HepG2 (cell line): Measurements from ENCODE around the gene C22orf31. TPM values are rescaled to one million over a fixed set of nuclear protein-coding genes. Genes with fewer than 3 reads are reported as not detected.

ENCODE experiments used
- AHR ChIP-seq: IDR thresholded peaks from 2 replicates; pipeline ENCODE4 v1.6.1; 2018; ENCODE audit warnings: missing genetic modification reagents, missing compliant biosample characterization
- ARNT2 ChIP-seq: sonication (generic); formaldehyde crosslinking; IDR thresholded peaks from 2 replicates; pipeline ENCODE4 v1.8.0; 2022; ENCODE audit warnings: mild to moderate bottlenecking, low read depth, missing genetic modification reagents, moderate library complexity
- ATF7-NPFF ChIP-seq: sonication (generic); formaldehyde crosslinking; IDR thresholded peaks from 2 replicates; pipeline ENCODE4 v1.8.1; 2023; ENCODE audit warnings: mild to moderate bottlenecking, low read depth, missing genetic modification reagents, moderate library complexity
- FOXM1 ChIP-seq: sonication (generic); formaldehyde crosslinking; IDR thresholded peaks from 2 replicates; pipeline ENCODE4 v1.5.0; 2020; ENCODE audit warnings: missing genetic modification reagents
- GABPB1 ChIP-seq: IDR thresholded peaks from 2 replicates; pipeline ENCODE4 v1.6.1; 2016; ENCODE audit warnings: mild to moderate bottlenecking, missing genetic modification reagents, moderate library complexity, missing compliant biosample characterization
- KLF15 ChIP-seq: sonication (generic); formaldehyde crosslinking; IDR thresholded peaks from 2 replicates; pipeline ENCODE4 v1.8.1; 2023; ENCODE audit warnings: borderline replicate concordance, mild to moderate bottlenecking, inconsistent platforms, missing genetic modification reagents, mixed read lengths
- PRMT3 ChIP-seq: sonication (generic); formaldehyde crosslinking; IDR thresholded peaks from 2 replicates; pipeline ENCODE4 v1.8.1; 2022; ENCODE audit warnings: low read depth, mild to moderate bottlenecking, moderate library complexity, missing genetic modification reagents, borderline replicate concordance
- REL ChIP-seq: sonication (generic); formaldehyde crosslinking; conservative IDR thresholded peaks from 2 replicates; pipeline ENCODE4 v1.8.0; 2022; ENCODE audit warnings: mild to moderate bottlenecking, missing genetic modification reagents, moderate library complexity
- SMARCC2 ChIP-seq: fragments of 450-650 bp; IDR thresholded peaks from 2 replicates; pipeline ENCODE4 v1.6.1; 2017; ENCODE audit warnings: antibody characterized with exemption, mild to moderate bottlenecking
- SOX13 ChIP-seq, 3 experiments: fragments of 450-650 bp in 1 of 3; sonication (generic) in 1 of 3; formaldehyde crosslinking in 1 of 3; IDR thresholded peaks in 2 of 3; conservative IDR thresholded peaks in 1 of 3; 2 replicates each; pipeline versions ENCODE4 v1.5.0 to v1.6.1; 2016 to 2020; ENCODE audit warnings: antibody characterized with exemption in 1 of 3, mild to moderate bottlenecking in 1 of 3, missing compliant biosample characterization in 1 of 3, missing genetic modification reagents in 1 of 3, moderate library complexity in 1 of 3
- SP140L ChIP-seq: sonication (generic); formaldehyde crosslinking; IDR thresholded peaks from 2 replicates; pipeline ENCODE4 v1.4.0; 2020; ENCODE audit warnings: missing genetic modification reagents, borderline replicate concordance
- YY1 ChIP-seq: IDR thresholded peaks from 2 replicates; pipeline ENCODE4 v1.6.1; 2011; ENCODE audit warnings: low read length, low read depth, moderate library complexity, mild to moderate bottlenecking; ENCODE audit not compliant: insufficient read depth, insufficient replicate concordance
- ZC3H13 ChIP-seq: sonication (generic); formaldehyde crosslinking; IDR thresholded peaks from 2 replicates; pipeline ENCODE4 v1.8.1; 2023; ENCODE audit warnings: mild to moderate bottlenecking, missing genetic modification reagents, moderate library complexity
- ZFY ChIP-seq: sonication (generic); formaldehyde crosslinking; IDR thresholded peaks from 2 replicates; pipeline ENCODE4 v1.4.0; 2020; ENCODE audit warnings: missing genetic modification reagents
- ZNF251 ChIP-seq: sonication (generic); formaldehyde crosslinking; IDR thresholded peaks from 2 replicates; pipeline ENCODE4 v1.9.0; 2021; ENCODE audit warnings: mild to moderate bottlenecking, missing genetic modification reagents
- ZNF34 ChIP-seq: sonication (generic); formaldehyde crosslinking; IDR thresholded peaks from 2 replicates; pipeline ENCODE4 v1.4.0; 2020; ENCODE audit warnings: mild to moderate bottlenecking, missing genetic modification reagents, borderline replicate concordance
- ZNF570 ChIP-seq: sonication (generic); formaldehyde crosslinking; IDR thresholded peaks from 2 replicates; pipeline ENCODE4 v1.4.0; 2020; ENCODE audit warnings: mild to moderate bottlenecking, missing genetic modification reagents, borderline replicate concordance
- polyA plus RNA-seq, 8 experiments: library from polyadenylated mRNA; depleted of rRNA in 3 of 8; stranded (reverse) in 7 of 8; unstranded in 1 of 8; fragments of >200 nt; fragmentation: Illumina TruSeq in 4 of 8; extraction: Trizol in 4 of 8; gene quantifications; 2 replicates each; pipeline versions ENCODE4 v1.2.1 to v1.2.3, GENCODE V29; 2011 to 2016; ENCODE audit warnings: low read depth in 4 of 8, missing spikeins in 1 of 8, mixed read lengths in 1 of 8; ENCODE audit not compliant: insufficient read depth in 1 of 8
- total RNA-seq, 5 experiments: library from RNA; depleted of rRNA; stranded (reverse); fragments of >200 nt; fragmentation: Illumina TruSeq; extraction: Trizol; gene quantifications; 2 replicates each; pipeline ENCODE4 v1.2.3, GENCODE V29; 2016; ENCODE audit warnings: low read depth in 1 of 5
- TF ChIP-seq, protein P1 (sequence below): sonication (generic); formaldehyde crosslinking; IDR thresholded peaks from 2 replicates; pipeline ENCODE4 v1.9.0; 2022; ENCODE audit warnings: missing genetic modification reagents, mild to moderate bottlenecking, borderline replicate concordance
- TF ChIP-seq, protein P2 (sequence below): sonication (generic); formaldehyde crosslinking; IDR thresholded peaks from 2 replicates; pipeline ENCODE4 v1.8.1; 2023; ENCODE audit warnings: mild to moderate bottlenecking, moderate library complexity, missing genetic modification reagents
- TF ChIP-seq, protein P3 (sequence below): IDR thresholded peaks from 2 replicates; pipeline ENCODE4 v1.6.1; 2018; ENCODE audit warnings: missing genetic modification reagents, mild to moderate bottlenecking, missing compliant biosample characterization
- TF ChIP-seq, protein P4 (sequence below), 2 experiments: IDR thresholded peaks; 2 replicates each; pipeline ENCODE4 v1.6.1; 2011 to 2012; ENCODE audit warnings: low read length in 2 of 2, borderline replicate concordance in 1 of 2, low read depth in 1 of 2, mild to moderate bottlenecking in 1 of 2, moderate library complexity in 1 of 2

C22orf31 gene
- total and polyA plus RNA-seq, 2 of the 13 experiments (the other 11 are each of a cell fraction or from before 2014, with no cell fraction given), result not detected

DNA sequence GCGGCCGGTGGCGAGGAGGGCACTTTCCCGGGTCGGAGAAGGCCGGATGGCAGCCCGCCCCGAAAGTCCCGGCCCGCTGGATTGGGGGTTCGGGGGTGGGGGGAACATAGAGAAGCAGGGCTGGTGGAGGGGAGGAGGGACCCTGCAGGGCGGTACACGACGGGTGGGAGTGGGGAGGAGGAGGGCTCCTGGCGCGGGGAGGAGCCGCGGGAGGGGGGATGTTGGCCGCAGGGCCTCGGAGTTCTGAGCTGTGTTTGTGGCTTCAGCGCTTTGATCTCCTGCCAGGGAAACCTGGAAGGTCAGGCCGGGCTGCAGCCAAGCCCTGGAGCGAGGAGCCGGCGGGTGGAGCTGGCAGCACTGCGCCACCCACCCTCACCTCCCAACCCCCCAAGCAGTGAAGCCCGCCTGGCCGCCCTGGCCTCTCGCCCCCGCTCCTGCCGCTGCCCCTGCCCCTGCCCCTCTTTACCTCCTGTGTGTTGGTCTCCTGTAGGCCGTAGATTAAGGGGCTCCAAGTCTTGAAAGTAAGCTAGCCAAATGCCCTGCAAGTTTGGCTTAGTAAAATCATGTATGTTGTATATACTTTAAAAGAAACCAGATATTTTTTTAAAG is 30.9 kb downstream of the C22orf31 start (continued):
- TF ChIP-seq, protein P1, sequence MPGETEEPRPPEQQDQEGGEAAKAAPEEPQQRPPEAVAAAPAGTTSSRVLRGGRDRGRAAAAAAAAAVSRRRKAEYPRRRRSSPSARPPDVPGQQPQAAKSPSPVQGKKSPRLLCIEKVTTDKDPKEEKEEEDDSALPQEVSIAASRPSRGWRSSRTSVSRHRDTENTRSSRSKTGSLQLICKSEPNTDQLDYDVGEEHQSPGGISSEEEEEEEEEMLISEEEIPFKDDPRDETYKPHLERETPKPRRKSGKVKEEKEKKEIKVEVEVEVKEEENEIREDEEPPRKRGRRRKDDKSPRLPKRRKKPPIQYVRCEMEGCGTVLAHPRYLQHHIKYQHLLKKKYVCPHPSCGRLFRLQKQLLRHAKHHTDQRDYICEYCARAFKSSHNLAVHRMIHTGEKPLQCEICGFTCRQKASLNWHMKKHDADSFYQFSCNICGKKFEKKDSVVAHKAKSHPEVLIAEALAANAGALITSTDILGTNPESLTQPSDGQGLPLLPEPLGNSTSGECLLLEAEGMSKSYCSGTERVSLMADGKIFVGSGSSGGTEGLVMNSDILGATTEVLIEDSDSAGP (CRISPR knock-in tag), result peak; percentile 77
- TF ChIP-seq ARNT2 (CRISPR knock-in tag) (no peak), PRMT3 (no peak; the same call in 1 of the 2 replicates), ZNF251 (no peak), KLF15 (CRISPR knock-in tag) (no peak; the same call in 1 of the 2 replicates), REL (CRISPR knock-in tag) (no peak), ZNF34 (CRISPR knock-in tag) (no peak; the same call in 1 of the 2 replicates), AHR (CRISPR knock-in tag) (0 out of 2 replicates have a peak, but pooled peaks have one; percentile 60), SOX13 (IDR thresholded peaks at IDR 0.05) (peak; percentile 70), SOX13 (CRISPR knock-in tag; conservative IDR thresholded peaks at IDR 0.05 in 1 of 2, IDR thresholded peaks at IDR 0.05 in 1 of 2) (peak in 1 of 2 experiments; percentile 90; a peak in 2 of 4 replicates), ZFY (CRISPR knock-in tag) (peak; percentile 49; the same call in 1 of the 2 replicates), YY1 (peak; percentile 83), SMARCC2 (no peak), FOXM1 (CRISPR knock-in tag) (no peak), ZNF570 (CRISPR knock-in tag) (no peak), ATF7-NPFF (CRISPR knock-in tag) (peak; percentile 59; the same call in 1 of the 2 replicates), GABPB1 (CRISPR knock-in tag) (peak; percentile 81), SP140L (CRISPR knock-in tag) (no peak), ZC3H13 (CRISPR knock-in tag) (no peak)
- TF ChIP-seq, protein P2, sequence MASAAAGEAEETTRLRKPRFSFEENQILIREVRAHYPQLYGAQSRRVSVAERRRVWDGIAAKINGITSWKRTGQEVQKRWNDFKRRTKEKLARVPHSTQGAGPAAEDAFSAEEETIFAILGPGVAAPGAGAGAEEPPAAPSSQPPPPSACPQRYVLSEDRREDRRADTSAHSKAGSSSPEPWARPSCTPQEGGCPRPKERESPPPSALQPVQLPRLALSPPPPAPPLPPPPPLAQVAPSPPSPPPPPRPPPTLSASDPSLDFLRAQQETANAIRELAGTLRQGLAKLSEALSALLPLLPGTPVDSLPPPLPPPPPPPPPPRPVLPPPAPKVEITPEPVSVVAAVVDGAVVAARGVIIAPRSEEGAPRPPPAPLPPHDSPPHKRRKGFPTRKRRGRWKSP (CRISPR knock-in tag), result peak; percentile 68
- TF ChIP-seq, protein P3, sequence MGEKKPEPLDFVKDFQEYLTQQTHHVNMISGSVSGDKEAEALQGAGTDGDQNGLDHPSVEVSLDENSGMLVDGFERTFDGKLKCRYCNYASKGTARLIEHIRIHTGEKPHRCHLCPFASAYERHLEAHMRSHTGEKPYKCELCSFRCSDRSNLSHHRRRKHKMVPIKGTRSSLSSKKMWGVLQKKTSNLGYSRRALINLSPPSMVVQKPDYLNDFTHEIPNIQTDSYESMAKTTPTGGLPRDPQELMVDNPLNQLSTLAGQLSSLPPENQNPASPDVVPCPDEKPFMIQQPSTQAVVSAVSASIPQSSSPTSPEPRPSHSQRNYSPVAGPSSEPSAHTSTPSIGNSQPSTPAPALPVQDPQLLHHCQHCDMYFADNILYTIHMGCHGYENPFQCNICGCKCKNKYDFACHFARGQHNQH, result peak; percentile 71; the same call in 1 of the 2 replicates
- TF ChIP-seq, protein P4, sequence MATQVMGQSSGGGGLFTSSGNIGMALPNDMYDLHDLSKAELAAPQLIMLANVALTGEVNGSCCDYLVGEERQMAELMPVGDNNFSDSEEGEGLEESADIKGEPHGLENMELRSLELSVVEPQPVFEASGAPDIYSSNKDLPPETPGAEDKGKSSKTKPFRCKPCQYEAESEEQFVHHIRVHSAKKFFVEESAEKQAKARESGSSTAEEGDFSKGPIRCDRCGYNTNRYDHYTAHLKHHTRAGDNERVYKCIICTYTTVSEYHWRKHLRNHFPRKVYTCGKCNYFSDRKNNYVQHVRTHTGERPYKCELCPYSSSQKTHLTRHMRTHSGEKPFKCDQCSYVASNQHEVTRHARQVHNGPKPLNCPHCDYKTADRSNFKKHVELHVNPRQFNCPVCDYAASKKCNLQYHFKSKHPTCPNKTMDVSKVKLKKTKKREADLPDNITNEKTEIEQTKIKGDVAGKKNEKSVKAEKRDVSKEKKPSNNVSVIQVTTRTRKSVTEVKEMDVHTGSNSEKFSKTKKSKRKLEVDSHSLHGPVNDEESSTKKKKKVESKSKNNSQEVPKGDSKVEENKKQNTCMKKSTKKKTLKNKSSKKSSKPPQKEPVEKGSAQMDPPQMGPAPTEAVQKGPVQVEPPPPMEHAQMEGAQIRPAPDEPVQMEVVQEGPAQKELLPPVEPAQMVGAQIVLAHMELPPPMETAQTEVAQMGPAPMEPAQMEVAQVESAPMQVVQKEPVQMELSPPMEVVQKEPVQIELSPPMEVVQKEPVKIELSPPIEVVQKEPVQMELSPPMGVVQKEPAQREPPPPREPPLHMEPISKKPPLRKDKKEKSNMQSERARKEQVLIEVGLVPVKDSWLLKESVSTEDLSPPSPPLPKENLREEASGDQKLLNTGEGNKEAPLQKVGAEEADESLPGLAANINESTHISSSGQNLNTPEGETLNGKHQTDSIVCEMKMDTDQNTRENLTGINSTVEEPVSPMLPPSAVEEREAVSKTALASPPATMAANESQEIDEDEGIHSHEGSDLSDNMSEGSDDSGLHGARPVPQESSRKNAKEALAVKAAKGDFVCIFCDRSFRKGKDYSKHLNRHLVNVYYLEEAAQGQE (IDR thresholded peaks at IDR 0.05; ENCODE audit: borderline replicate concordance in 1 of 2, low read depth in 1 of 2, low read length in 2 of 2), result peak in 1 of 2 experiments; percentile 63; a peak in 1 of 4 replicates
